Measurements from ENCODE around the gene SCGB3A1. TPM values are rescaled to one million over a fixed set of nuclear protein-coding genes. Genes with fewer than 3 reads are reported as not detected.

SCGB3A1 gene
- total RNA-seq, 1 experiment from 2014 or later, result not detected

GRCh38 chr5:180628211-180628610 lies 36.9 kb upstream of the SCGB3A1 start:
- no peak overlapping the region for H3K27ac Mint-ChIP-seq
- ATAC-seq (no peak), DNase-seq (ENCODE audit: low spot score) (no peak)
- H3K27me3 Mint-ChIP-seq (ENCODE audit: low read depth), result no peaks in the 10 kb centered on the region
- POLR2A ChIA-PET, result no interaction called here
- peaks cover 8% of the 10 kb centered on the region; the same call in 1 of the 2 replicates for H3K4me1 Mint-ChIP-seq
- no peak overlapping the region for H3K4me3 Mint-ChIP-seq
- no peaks in the 10 kb centered on the region for H3K9me3 Mint-ChIP-seq
- H3K36me3 Mint-ChIP-seq, result no peaks in the 10 kb centered on the region
- TF ChIP-seq NFATC4 (CRISPR knock-in tag; IDR thresholded peaks at IDR 0.05) (no peak), CREB1 (CRISPR knock-in tag; IDR thresholded peaks at IDR 0.05) (no peak), EMX1 (CRISPR knock-in tag; IDR thresholded peaks at IDR 0.05) (no peak), ZNF532 (CRISPR knock-in tag; IDR thresholded peaks at IDR 0.05; ENCODE audit: borderline replicate concordance) (no peak), PRRX2 (CRISPR knock-in tag; IDR thresholded peaks at IDR 0.05) (no peak), HMGA2 (CRISPR knock-in tag; IDR thresholded peaks at IDR 0.05) (no peak), ZNF416 (CRISPR knock-in tag; IDR thresholded peaks at IDR 0.05) (no peak), TEAD4 (CRISPR knock-in tag; IDR thresholded peaks at IDR 0.05) (no peak), AFF4 (CRISPR knock-in tag; IDR thresholded peaks at IDR 0.05; ENCODE audit: borderline replicate concordance) (no peak), MAX (CRISPR knock-in tag; IDR thresholded peaks at IDR 0.05) (no peak), ZSCAN18 (CRISPR knock-in tag; IDR thresholded peaks at IDR 0.05) (no peak), IRF2 (CRISPR knock-in tag; IDR thresholded peaks at IDR 0.05; ENCODE audit: borderline replicate concordance, low read depth) (no peak), ZNF232 (CRISPR knock-in tag; IDR thresholded peaks at IDR 0.05) (no peak), FOXK1 (CRISPR knock-in tag; IDR thresholded peaks at IDR 0.05) (no peak), ZNF512 (CRISPR knock-in tag; IDR thresholded peaks at IDR 0.05; ENCODE audit: borderline replicate concordance) (no peak), RELA (CRISPR knock-in tag; IDR thresholded peaks at IDR 0.05; ENCODE audit: borderline replicate concordance) (no peak), ZBTB21 (CRISPR knock-in tag; IDR thresholded peaks at IDR 0.05; ENCODE audit: borderline replicate concordance) (no peak), NFYB (CRISPR knock-in tag; conservative IDR thresholded peaks at IDR 0.05; ENCODE audit: low read depth) (no peak), FOXJ3 (CRISPR knock-in tag; IDR thresholded peaks at IDR 0.05; ENCODE audit: borderline replicate concordance) (no peak), E2F4 (CRISPR knock-in tag; IDR thresholded peaks at IDR 0.05; ENCODE audit: borderline replicate concordance, low read depth) (no peak)
- CTCF ChIA-PET, result interaction anchor here (5.6 kb wide), 1 partner anchor 9 kb away, joined by 42 read pairs; no protein-coding TSS in a partner anchor

Measured in WTC11 (cell line).